CD4-positive, alpha-beta T cell treated with Interleukin-6 at 100 ng/mL for 8 hours (primary cell): Measurements from ENCODE around the gene MYO18A.
"Not testable (repeated sequence)": the region's sequence is repeated elsewhere in the genome, so short reads cannot be mapped to it uniquely, and the experiment has no call there.

Source experiments
- DNase-seq: peaks from one replicate; pipeline ENCODE4 v3.0.0-alpha.2; 2020; ENCODE audit warnings: mixed read lengths, low spot score

The MYO18A gene

DNA sequence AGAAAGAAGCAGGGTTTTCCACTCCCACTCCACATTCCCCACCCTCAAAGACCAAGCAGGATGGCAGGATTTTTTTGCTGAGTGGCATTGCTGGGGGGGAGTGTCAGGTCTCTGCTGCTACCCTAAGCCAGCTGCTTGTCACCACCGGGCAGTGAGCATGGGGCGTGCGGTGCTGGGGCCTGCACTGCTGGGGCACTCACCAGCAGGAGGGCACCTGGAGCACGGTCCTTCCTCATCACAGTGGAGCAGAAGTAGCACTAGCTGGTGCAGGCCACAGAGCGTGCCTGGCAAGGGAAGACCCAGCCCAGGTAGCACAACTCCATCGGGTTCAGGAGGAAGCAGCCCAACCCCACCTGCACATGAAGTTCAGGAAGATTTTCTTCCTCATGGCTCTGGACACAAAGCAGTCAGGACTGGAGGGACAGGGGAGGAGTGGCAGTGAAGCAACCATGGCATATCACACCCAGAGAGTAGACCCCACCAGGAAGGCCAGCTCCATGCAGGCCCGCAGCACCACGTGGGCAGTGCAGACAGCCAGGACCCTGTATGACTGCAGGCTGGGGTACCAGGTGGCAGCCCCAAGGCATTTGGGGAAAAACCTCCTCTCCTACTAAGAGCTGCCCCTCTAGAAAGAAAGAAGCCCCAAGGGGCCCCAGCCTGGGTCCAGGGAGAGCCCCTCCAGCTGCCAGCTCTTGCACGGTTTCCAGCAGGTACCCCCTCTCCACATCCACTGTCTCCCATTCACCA lies 16.7 kb upstream of the MYO18A start:
- no peak for DNase-seq

GRCh38 chr17:29195465-29196081 lies 15.4 kb upstream of the MYO18A start:
- no peak for DNase-seq

DNA sequence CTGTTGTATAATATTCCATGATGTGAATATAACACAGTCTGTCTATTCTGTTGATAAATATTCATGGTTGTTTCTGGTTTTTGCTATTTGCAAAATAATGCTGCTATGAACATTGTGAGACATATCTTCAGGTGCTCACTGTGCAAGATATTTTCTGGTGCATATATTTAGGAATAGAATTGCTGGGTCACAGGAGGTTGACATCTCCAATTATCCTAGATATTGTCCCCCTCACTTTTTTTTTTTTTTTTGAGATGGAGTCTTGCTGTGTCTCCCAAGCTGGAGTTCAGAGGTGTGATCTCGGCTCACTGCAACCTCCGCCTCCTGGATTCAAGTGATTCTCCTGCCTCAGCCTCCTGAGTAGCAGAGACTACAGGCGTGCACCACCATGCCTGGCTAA lies 14.5 kb upstream of the MYO18A start:
- no peak for DNase-seq

GRCh38 chr17:29193146-29193545 lies 12.9 kb upstream of the MYO18A start:
- DNase-seq: no peak

DNA sequence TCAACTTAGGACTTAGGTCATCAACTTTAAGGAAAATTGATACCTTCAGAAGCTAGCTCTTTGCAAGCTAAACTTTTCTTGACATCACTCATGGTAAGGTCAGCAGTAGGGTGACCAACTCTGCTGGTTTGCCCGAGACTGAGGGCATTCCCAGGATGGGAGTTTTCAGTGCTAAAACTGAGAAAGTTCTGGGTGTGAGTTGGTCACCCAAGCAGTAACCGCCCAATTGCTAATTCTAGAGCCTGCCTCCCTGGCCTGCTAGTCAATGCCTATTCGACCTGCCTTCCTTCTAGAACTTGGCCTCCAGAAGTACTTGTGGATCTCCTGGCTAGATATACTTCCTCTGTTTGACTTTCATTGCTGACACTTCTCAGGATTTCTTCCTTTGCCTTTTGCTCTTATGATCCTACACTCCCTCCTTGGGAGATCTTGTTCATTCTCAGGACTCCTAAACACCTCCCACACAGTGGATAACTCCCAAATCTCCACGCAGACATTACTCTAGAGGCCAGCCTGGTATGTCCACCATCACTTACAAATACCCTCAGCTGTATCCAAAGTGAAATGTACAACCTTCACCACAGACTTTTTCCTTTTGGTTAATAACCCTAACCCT lies 10.5 kb upstream of the MYO18A start:
- no peak for DNase-seq

DNA sequence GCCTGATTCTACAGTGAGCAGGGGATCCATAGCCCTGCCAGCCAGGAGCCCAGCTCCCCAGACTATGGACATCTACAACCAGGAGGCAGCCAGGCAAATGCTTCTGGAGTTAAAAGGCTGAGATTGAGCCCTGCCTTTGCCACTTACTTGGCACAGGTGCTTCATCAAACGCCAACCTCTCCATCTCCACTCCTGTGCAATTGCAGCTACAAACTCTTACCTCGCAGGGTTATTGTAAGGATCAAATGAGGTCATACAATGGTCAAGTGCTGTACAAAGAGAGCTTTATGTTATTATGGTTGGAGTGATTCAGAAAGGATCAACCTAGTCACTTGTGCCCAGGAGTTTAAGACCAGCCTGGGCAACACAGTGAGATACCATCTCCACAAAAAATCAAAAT lies 9.8 kb upstream of the MYO18A start:
- DNase-seq: no peak

DNA sequence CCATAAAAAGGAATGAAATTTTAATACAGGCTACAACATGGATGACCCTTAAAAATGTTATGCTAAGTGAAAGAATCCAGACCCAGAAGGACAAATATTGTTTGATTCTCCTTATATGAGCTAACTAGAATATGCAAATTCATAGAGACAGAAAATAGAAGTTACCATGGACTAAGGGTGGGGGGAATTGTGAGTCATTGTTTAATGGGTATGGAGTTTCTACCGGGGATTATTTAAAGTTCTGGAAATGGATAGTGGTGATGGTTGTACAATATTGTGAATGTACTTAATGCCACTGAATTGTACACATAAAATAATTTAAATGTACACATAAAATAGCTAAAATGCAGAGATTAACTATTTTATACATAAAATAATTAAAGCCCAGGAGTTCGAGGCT lies 9.2 kb upstream of the MYO18A start:
- DNase-seq: no peak

GRCh38 chr17:29181226-29181625 lies 1.0 kb upstream of the MYO18A start:
- no peak for DNase-seq

DNA sequence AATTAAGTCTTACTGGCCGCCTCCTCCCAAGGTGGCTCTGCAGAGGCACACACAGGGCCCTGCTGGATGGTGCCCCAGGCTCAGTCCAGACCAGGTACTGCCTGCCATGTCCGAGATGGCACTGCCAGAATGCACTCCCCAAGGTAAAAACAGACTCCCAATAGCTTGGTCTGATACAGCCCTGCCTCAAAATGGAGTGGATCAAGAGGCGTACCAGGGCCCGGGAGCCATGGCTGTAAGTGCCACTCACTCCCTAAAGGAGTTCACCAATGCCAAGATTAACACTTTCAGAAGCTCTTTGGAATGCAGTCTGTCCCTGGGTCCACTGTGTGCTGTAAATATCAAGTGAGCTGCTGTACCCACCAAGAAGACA lies 576 bp upstream of the MYO18A start:
- no peak for DNase-seq

GRCh38 chr17:29179232-29180033 lies 765 bp downstream of the MYO18A start:
- no peak for DNase-seq

- DNase-seq: no peak
Measured at GRCh38 chr17:29178750-29179231, 1.4 kb downstream of the MYO18A start.

GRCh38 chr17:29177871-29178749 lies 2.1 kb downstream of the MYO18A start:
- DNase-seq: no peak

GRCh38 chr17:29177541-29177870 lies 2.7 kb downstream of the MYO18A start:
- DNase-seq: no peak

- DNase-seq: peak; percentile 60
Measured at GRCh38 chr17:29176558-29177351, 3.4 kb downstream of the MYO18A start.

DNA sequence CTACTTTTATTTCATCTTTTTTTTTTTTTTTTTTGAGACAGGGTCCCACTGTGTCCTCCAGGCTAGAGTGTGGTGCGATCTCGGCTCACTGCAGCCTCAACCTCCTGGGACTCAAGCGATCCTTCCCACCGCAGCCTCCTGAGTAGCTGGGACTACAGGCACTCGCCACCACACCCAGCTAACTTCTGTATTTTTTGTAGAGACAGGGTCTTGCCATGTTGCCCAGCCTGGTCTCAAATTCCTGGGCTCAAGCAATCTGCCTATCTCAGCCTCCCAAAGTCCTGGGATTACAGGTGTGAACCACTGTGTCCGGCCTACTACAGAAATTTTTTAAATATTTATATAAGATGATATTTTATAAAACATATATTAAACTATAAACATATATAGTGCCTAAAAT lies 4.8 kb downstream of the MYO18A start:
- no peak for DNase-seq

DNA sequence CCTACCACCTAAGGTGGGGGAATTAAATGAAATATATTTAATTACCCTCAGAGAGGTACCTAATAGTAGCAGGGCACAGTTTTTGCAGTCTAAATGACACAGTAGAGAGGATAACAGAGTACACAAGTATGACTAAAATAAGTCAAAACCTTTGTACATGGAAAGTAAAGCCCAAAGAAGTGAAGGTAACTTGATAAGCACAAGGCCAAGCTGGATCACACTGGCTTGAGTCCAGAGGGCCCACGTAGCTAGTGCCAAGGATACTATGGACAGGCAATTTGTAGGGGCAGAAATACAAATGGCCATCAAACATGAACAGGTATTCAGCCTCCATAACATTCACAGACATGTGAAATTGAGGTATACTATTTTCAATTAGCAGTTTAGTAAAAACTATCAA lies 7.6 kb downstream of the MYO18A start:
- DNase-seq: no peak

DNA sequence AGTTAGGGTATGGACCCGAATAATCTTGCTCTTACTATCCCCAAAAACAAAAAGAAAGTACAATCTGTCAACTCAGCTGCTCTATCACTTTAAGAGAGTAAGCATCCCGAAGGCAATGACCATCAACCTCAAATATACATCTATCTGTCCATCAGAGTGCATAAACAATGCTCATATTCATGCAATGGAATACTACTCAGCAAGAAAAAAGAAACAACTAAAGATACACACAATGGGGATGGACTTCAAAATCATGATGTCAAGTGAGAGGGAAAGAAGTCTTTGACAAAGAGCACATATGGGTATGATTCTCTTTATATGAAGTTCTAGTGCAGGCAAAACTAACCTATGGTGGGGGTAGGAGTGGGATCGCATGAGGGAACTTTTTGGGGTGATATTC lies 9.5 kb downstream of the MYO18A start:
- DNase-seq: no peak

- DNase-seq: no peak
Measured at GRCh38 chr17:29169806-29170591, 10.2 kb downstream of the MYO18A start.

DNA sequence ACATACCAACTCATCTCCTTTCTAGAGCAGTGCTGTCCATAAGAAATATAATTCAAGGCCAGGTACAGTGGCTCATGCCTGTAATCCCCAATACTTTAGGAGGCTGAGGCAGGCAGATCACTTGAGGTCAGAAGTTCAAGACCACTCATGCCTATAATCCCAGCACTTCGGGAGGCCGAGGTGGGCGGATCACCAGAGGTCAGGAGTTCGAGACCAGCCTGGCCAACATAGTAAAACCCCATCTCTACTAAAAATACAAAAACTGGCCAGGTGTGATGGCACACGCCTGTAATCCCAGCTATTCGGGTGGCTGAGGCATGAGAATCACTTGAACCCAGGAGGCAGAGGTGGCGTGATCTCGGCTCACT lies 11.5 kb downstream of the MYO18A start:
- not testable (repeated sequence) for DNase-seq
